GM21576 (cell line): ENCODE data around the gene CPA5.
"Not testable (repeated sequence)": the region's sequence is repeated elsewhere in the genome, so short reads cannot be mapped to it uniquely, and the experiment has no call there.

ENCODE experiments used
- ATAC-seq: cut with Tn5 transposase; IDR thresholded peaks from one replicate; pipeline ENCODE4 v1.9.1; 2021; ENCODE audit warnings: mild to moderate bottlenecking, moderate library complexity; ENCODE audit not compliant: unreplicated experiment

Gene CPA5

GRCh38 chr7:130344271-130344866 is at the start of gene CPA5:
Gene CPA5, plus strand, starts transcription at chr7:130344816. Its CDS starts 1,670 bp downstream, at chr7:130346486.
- ATAC-seq = no peak

DNA sequence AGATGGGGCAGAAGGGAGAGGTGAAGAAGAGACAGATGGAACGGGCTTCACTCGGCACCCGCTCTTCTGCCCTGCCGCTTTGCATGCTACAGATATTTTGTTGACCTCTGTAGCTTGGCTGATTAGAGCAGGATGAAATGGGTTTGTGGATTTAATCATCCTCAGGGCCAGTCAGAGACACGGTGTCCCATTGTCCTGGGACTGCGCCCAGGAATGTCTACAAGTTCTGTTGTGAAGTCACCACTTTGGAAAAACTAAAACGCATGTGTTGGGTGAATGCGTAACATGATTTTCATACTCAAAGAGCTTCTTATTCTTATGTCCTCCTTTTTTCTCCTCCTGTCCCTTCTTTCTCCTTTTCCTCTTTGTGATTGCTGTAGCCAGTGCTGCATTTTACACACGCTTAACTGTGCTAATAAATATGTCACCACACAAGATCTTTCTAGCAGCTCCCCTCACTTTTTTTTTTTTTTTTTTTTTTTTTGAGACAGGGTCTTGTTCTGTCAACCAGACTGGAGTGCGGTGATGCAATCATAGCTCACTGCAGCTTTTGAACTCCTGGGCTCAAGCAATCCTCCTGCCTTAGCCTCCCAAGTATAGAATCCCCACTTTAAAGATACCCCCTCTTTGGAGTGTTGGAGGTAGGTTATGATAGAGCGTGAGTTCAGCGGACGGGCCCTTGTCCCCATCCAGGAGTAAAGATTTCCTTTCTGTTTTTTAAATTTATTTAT is 48.2 kb upstream of the CPA5 start:
- ATAC-seq = no peak

DNA sequence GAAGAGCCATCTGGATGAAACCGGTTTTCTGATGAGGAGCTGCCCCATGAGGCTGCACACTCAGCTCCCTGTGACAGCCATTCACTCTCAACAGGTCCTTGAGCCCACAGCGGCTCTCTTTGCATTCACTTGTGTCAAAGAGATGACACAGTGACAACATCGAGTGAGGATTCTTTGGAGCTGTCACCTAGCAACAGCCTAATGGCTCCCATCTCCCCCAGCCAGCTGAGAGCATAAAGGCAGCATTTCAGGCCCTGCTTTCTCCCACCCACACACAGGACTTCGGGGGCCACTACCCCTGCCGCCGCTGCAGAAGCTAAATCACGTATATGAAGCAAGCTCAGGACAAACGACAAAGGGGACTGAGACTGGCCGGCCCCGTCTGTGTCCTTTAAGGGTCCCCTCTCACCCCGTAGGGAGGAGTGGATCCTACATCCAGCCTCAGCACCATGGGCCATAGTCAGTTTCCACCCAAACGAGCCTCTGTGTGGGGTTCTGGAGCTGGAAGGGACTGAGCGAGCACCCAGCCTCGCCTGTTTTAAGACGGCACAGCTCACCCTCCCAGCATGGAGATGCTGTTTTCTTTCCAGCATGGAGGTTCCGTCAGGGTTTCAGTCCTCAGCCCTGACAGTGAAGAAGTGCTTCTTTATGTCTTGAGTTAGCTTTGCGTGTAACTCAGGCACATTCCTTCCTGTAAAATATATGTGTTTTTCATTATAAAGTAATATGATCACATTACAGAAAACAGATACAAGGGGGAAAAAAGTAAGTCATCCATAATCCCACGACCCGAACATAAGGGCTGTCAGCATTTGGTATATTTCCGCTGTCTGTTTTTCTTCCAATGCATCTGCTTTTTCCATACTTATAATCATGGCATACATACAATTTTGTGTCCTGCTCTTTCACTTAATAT is 46.7 kb upstream of the CPA5 start:
- no peak for ATAC-seq

DNA sequence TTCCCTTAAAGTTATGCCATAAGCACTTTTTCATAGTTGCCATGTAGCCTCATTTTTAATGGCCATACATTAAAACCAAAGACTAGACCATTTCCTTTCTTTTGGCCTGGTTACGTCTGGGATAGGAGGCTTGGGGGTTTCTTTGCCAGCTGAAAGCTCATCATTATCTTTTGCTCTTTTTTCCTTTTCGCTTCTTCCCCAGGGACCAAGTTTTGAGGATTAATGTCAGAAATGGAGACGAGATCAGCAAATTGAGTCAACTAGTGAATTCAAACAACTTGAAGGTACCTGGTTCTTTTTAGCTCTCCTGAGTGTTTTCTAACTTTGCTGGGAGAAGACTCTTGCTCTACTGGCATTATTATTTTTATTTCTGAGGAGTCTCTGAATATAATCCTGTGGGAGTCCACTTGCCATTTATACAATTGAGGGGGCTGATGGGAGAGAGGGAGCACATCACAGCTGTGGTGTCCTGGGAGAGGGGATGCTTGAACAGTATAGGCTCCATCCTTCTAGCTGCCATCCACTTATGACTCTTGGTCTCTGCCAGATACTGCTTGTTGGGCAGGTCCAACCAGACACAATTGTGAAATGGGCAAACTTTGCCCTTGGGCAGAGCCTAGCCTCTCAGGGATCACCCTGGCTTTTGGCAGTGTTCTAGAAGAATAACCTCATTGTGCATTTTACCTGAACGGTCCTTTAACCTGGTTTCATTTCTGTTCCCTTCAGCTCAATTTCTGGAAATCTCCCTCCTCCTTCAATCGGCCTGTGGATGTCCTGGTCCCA is 45.9 kb upstream of the CPA5 start:
- no peak for ATAC-seq

- ATAC-seq = no peak
These were observed 44.8 kb upstream of the CPA5 start for GRCh38 chr7:130299866-130300265.

DNA sequence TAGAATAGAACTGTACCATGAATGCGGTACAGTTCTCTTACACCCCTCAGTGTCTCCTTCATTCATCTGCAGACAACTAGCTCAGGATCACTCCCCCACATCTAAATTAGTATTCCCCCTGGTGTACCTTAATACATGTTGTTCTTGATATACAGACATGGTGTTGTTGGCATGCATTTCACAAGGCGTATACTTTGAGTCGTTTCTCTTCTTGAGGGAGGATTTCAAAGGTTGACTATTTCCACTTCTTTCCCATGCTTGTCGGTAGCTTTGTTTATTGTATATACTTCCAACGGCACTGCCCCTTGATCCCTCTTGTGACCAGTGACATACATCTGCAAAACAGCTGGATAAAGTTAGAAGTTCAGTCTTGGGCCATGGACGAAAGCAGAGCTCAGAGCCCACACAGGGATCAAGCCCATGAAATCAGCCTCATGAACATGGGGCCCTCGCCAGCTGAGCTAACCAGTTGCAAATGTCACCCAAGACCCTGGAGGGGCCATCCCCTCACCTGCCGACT is 43.1 kb upstream of the CPA5 start:
- no peak for ATAC-seq

DNA sequence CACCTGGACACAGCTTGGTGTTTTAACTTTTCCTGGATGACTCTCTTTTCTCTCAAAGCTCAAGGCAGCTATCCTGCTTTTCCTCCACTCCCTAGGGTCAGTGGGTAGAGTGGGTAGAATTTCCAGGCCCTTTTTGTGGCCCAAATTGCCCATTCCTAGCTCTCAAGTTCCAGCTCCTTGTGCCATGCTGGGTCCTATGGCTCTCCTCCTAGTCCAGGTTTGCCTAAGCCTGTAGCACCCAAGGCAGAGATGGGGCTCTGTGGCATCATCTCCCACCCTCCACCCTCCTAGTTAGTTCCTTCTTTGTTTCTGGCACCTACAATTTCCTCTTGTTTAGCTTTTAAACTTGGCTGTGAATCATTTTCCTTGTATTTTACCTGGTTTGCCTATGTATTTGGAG is 42.0 kb upstream of the CPA5 start:
- no peak for ATAC-seq

DNA sequence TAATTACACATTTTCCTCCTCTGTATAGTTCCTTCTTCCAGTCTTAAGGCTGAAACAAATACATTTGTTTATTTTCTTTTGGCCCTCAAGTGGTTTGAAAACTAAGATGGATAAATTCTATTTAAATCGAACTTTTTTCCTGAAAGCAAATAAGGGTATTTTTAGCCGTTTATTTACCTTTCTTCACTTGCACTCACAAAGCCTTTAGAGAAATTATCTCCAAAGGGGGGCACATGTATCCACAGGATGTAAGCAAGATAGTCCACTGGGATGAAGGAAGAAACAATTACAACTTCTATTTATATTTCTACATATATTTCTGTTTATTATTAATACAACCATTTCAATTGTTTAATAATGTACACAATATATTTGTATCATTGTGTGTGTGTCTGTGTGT is 41.5 kb upstream of the CPA5 start:
- no peak for ATAC-seq

GRCh38 chr7:130303551-130303950 is 41.1 kb upstream of the CPA5 start:
- no peak for ATAC-seq

GRCh38 chr7:130303982-130304381 is 40.6 kb upstream of the CPA5 start:
- no peak for ATAC-seq

- no peak for ATAC-seq
These were observed 39.7 kb upstream of the CPA5 start for GRCh38 chr7:130304878-130305277.

DNA sequence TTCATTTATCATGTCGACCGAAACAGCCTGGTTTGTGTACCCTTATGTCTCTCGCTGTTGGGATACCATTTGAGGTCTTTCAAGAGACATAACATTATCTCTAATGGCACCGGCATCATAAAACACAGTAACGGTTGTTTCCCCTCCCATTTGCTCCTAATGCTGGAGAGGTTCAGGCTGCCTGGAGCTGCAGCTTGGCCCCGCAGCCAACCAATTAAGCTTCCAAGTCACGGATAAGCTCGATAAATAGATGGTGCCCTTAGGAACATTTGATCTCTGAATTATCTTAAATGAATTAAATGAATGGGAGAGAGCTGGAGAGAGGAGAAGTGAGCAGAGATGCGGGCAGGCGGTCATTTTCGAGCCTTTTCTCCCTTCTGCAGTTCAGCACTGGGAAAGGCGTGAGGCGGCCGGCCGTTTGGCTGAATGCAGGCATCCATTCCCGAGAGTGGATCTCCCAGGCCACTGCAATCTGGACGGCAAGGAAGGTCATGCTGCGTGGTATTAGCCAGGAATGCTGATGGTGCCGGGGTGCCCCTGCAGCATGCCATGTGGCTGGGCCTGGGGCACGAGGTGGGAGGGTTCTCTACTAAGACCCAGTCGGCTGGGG is 39.1 kb upstream of the CPA5 start:
- no peak for ATAC-seq

DNA sequence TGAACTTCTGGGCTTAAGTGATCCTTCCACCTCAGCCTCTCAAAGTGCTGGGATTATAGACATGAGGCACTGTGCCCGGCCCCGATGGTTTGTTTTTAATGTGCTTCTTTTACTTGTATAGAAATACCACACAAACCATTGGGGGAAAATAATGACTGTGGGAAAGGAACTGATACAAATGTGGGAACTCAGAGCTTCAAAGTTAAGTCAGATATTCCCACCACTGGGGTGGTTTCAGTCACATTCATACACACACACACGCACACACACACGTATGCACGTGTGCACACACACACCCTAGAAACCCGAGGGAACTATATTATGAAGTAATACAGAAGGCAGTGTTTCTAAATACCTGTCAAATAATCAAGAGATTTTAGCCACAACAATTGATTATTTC is 34.6 kb upstream of the CPA5 start:
- no peak for ATAC-seq

DNA sequence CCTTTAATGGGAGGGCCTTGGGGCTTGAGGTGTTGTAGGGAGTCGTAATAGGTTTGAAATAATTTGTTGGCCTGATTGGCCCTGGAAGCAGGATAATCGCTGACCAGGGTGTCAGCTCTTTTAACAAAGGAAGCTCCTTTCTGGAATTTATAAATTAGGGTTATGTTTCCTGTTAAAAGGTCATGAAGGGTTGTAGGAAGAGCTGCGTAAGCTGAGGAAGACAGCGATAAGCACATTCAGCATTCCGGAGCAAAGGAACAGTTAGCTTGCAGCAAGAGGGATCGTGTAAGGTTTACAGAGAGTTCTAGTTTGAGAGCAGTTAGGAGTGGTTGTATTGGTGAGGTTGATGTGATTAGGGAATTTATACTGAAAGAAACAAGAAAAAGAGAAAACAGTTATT is 30.3 kb upstream of the CPA5 start:
- no peak for ATAC-seq

GRCh38 chr7:130319541-130319940 is 25.1 kb upstream of the CPA5 start:
- ATAC-seq = no peak

DNA sequence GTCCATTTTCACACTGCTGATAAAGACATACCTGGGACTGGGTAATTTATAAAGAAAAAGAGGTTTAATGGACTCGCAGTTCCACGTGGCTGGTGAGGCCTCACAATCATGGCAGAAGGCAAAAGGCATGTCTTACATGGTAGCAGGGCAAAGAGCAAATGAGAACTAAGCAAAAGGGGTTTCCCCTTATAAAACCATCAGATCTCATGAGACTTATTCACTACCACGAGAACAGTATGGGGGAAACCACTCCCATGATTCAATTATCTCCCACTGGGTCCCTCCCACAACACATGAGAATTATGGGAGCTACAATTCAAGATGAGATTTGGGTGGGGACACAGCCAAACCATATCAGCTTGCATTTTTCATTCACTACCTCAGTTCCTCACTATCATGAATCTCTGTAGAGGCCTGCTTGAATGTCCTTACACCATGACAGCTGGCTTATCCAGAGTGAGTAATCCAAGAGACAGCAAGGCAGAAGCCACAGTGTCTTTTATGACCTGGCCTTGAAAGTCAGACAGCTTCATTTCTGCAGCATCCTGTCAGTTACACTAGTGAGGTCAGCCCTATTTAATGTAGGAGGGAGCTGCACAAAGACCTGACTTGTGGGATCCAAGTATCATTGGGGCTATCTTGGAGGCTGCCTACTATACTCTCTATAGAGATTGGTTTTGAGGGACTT is 22.9 kb upstream of the CPA5 start:
- not testable (repeated sequence) for ATAC-seq

- no peak for ATAC-seq
These were observed 22.0 kb upstream of the CPA5 start for GRCh38 chr7:130322615-130323014.

- no peak for ATAC-seq
These were observed 20.2 kb upstream of the CPA5 start for GRCh38 chr7:130324306-130324943.

- ATAC-seq = no peak
These were observed 14.9 kb upstream of the CPA5 start for GRCh38 chr7:130329681-130330080.
